Measurements from ENCODE around the gene CUL5.
"Not testable (repeated sequence)": the region's sequence is repeated elsewhere in the genome, so short reads cannot be mapped to it uniquely, and the experiment has no call there.

The CUL5 gene

GRCh38 chr11:108121274-108122155, 112.8 kb downstream of the CUL5 start, which contains the start of gene ACAT1:
TSS of gene ACAT1 (plus strand) at chr11:108121567. CDS start at chr11:108121607, 40 bp downstream.
- no peak within 1 kb of the TSS for H3K27ac ChIP-seq (ENCODE audit: low read length)

GRCh38 chr11:108122166-108122628, 113.5 kb downstream of the CUL5 start:
- no peak overlapping the region for H3K27ac ChIP-seq (ENCODE audit: low read length)
- peaks cover 2% of the 10 kb centered on the region; the same call in 1 of the 2 replicates for H3K4me1 ChIP-seq (ENCODE audit: insufficient read depth, low read length)
- H3K36me3 ChIP-seq (ENCODE audit: insufficient read depth, low read depth, low read length) = no peaks in the 10 kb centered on the region
- peaks cover 11% of the 10 kb centered on the region for H3K27me3 ChIP-seq (ENCODE audit: insufficient read depth, low read length)
- H3K4me3 ChIP-seq (ENCODE audit: low read length) = peak overlapping the region; percentile 76
- no peaks in the 10 kb centered on the region for H3K9me3 ChIP-seq (ENCODE audit: insufficient read depth, low read depth, low read length)
- H3K9ac ChIP-seq (ENCODE audit: low read depth, low read length) = peak overlapping the region; percentile 46; the same call in 1 of the 2 replicates

More at GRCh38 chr11:108121274-108122155, 112.8 kb downstream of the CUL5 start, which contains the start of gene ACAT1:
- Histone ChIP-seq H3K9me3 (ENCODE audit: insufficient read depth, low read depth, low read length) (no peaks in the 10 kb centered on the region), H3K27me3 (ENCODE audit: insufficient read depth, low read length) (peaks cover 11% of the 10 kb centered on the region), H3K4me3 (ENCODE audit: low read length) (peak within 1 kb of the TSS; percentile 76), H3K36me3 (ENCODE audit: insufficient read depth, low read depth, low read length) (no peaks in the 10 kb centered on the region), H3K4me1 (ENCODE audit: insufficient read depth, low read length) (peaks cover 2% of the 10 kb centered on the region; the same call in 1 of the 2 replicates), H3K9ac (ENCODE audit: low read depth, low read length) (peak within 1 kb of the TSS; percentile 46; the same call in 1 of the 2 replicates)

- H3K4me3 ChIP-seq (ENCODE audit: low read length) = no peak overlapping the region
- no peak overlapping the region for H3K9ac ChIP-seq (ENCODE audit: low read depth, low read length)
- no peaks in the 10 kb centered on the region for H3K9me3 ChIP-seq (ENCODE audit: insufficient read depth, low read depth, low read length)
- H3K27me3 ChIP-seq (ENCODE audit: insufficient read depth, low read length) = peaks cover 11% of the 10 kb centered on the region
- peaks cover 2% of the 10 kb centered on the region; the same call in 1 of the 2 replicates for H3K4me1 ChIP-seq (ENCODE audit: insufficient read depth, low read length)
- peaks cover 4% of the 10 kb centered on the region; the same call in 1 of the 2 replicates for H3K36me3 ChIP-seq (ENCODE audit: insufficient read depth, low read depth, low read length)
- no peak overlapping the region for H3K27ac ChIP-seq (ENCODE audit: low read length)
Measured at GRCh38 chr11:108125096-108125495, 116.4 kb downstream of the CUL5 start.

GRCh38 chr11:108128772-108129171, 120.1 kb downstream of the CUL5 start:
- Histone ChIP-seq H3K9me3 (ENCODE audit: insufficient read depth, low read depth, low read length) (no peaks in the 10 kb centered on the region), H3K27ac (ENCODE audit: low read length) (no peak overlapping the region), H3K9ac (ENCODE audit: low read depth, low read length) (no peak overlapping the region), H3K4me3 (ENCODE audit: low read length) (no peak overlapping the region), H3K27me3 (ENCODE audit: insufficient read depth, low read length) (no peaks in the 10 kb centered on the region), H3K4me1 (ENCODE audit: insufficient read depth, low read length) (no peaks in the 10 kb centered on the region), H3K36me3 (ENCODE audit: insufficient read depth, low read depth, low read length) (peaks cover 4% of the 10 kb centered on the region; the same call in 1 of the 2 replicates)

- H3K27ac ChIP-seq (ENCODE audit: low read length) = no peak overlapping the region
Measured at GRCh38 chr11:108131993-108132392, 123.3 kb downstream of the CUL5 start.

GRCh38 chr11:108132993-108133538, 124.4 kb downstream of the CUL5 start:
- not testable (repeated sequence) for H3K9me3 ChIP-seq (ENCODE audit: insufficient read depth, low read depth, low read length); H3K9ac ChIP-seq (ENCODE audit: low read depth, low read length); H3K4me3 ChIP-seq (ENCODE audit: low read length); H3K4me1 ChIP-seq (ENCODE audit: insufficient read depth, low read length); H3K27me3 ChIP-seq (ENCODE audit: insufficient read depth, low read length); H3K27ac ChIP-seq (ENCODE audit: low read length)
- H3K36me3 ChIP-seq (ENCODE audit: insufficient read depth, low read depth, low read length) = peaks cover 14% of the 10 kb centered on the region

More at GRCh38 chr11:108131993-108132392, 123.3 kb downstream of the CUL5 start:
- Histone ChIP-seq H3K36me3 (ENCODE audit: insufficient read depth, low read depth, low read length) (peaks cover 17% of the 10 kb centered on the region), H3K4me3 (ENCODE audit: low read length) (no peak overlapping the region), H3K27me3 (ENCODE audit: insufficient read depth, low read length) (no peaks in the 10 kb centered on the region), H3K9ac (ENCODE audit: low read depth, low read length) (no peak overlapping the region), H3K9me3 (ENCODE audit: insufficient read depth, low read depth, low read length) (no peaks in the 10 kb centered on the region), H3K4me1 (ENCODE audit: insufficient read depth, low read length) (no peaks in the 10 kb centered on the region)

GRCh38 chr11:108135845-108136544, 127.3 kb downstream of the CUL5 start:
- H3K9ac ChIP-seq (ENCODE audit: low read depth, low read length) = no peak overlapping the region
- peaks cover 13% of the 10 kb centered on the region for H3K36me3 ChIP-seq (ENCODE audit: insufficient read depth, low read depth, low read length)
- no peaks in the 10 kb centered on the region for H3K27me3 ChIP-seq (ENCODE audit: insufficient read depth, low read length)

GRCh38 chr11:108137212-108137611, 128.5 kb downstream of the CUL5 start:
- no peaks in the 10 kb centered on the region for H3K27me3 ChIP-seq (ENCODE audit: insufficient read depth, low read length)
- no peak overlapping the region for H3K9ac ChIP-seq (ENCODE audit: low read depth, low read length)
- H3K4me3 ChIP-seq (ENCODE audit: low read length) = no peak overlapping the region
- no peaks in the 10 kb centered on the region for H3K9me3 ChIP-seq (ENCODE audit: insufficient read depth, low read depth, low read length)
- H3K36me3 ChIP-seq (ENCODE audit: insufficient read depth, low read depth, low read length) = peaks cover 24% of the 10 kb centered on the region
- H3K4me1 ChIP-seq (ENCODE audit: insufficient read depth, low read length) = no peaks in the 10 kb centered on the region
- H3K27ac ChIP-seq (ENCODE audit: low read length) = no peak overlapping the region

More at GRCh38 chr11:108135845-108136544, 127.3 kb downstream of the CUL5 start:
- H3K27ac ChIP-seq (ENCODE audit: low read length) = no peak overlapping the region
- no peaks in the 10 kb centered on the region for H3K9me3 ChIP-seq (ENCODE audit: insufficient read depth, low read depth, low read length)
- no peaks in the 10 kb centered on the region for H3K4me1 ChIP-seq (ENCODE audit: insufficient read depth, low read length)
- no peak overlapping the region for H3K4me3 ChIP-seq (ENCODE audit: low read length)

- H3K36me3 ChIP-seq (ENCODE audit: insufficient read depth, low read depth, low read length) = peaks cover 55% of the 10 kb centered on the region
- H3K9me3 ChIP-seq (ENCODE audit: insufficient read depth, low read depth, low read length) = no peaks in the 10 kb centered on the region
- no peaks in the 10 kb centered on the region for H3K4me1 ChIP-seq (ENCODE audit: insufficient read depth, low read length)
- no peak overlapping the region for H3K27ac ChIP-seq (ENCODE audit: low read length)
- no peak overlapping the region for H3K4me3 ChIP-seq (ENCODE audit: low read length)
- no peaks in the 10 kb centered on the region for H3K27me3 ChIP-seq (ENCODE audit: insufficient read depth, low read length)
- no peak overlapping the region for H3K9ac ChIP-seq (ENCODE audit: low read depth, low read length)
Measured at GRCh38 chr11:108142304-108142703, 133.6 kb downstream of the CUL5 start.

GRCh38 chr11:108144615-108145014, 135.9 kb downstream of the CUL5 start:
- H3K9ac ChIP-seq (ENCODE audit: low read depth, low read length) = no peak overlapping the region
- H3K36me3 ChIP-seq (ENCODE audit: insufficient read depth, low read depth, low read length) = peaks cover 78% of the 10 kb centered on the region
- no peaks in the 10 kb centered on the region for H3K4me1 ChIP-seq (ENCODE audit: insufficient read depth, low read length)
- H3K9me3 ChIP-seq (ENCODE audit: insufficient read depth, low read depth, low read length) = no peaks in the 10 kb centered on the region
- H3K4me3 ChIP-seq (ENCODE audit: low read length) = no peak overlapping the region
- H3K27me3 ChIP-seq (ENCODE audit: insufficient read depth, low read length) = no peaks in the 10 kb centered on the region
- H3K27ac ChIP-seq (ENCODE audit: low read length) = no peak overlapping the region

GRCh38 chr11:108147150-108147549, 138.5 kb downstream of the CUL5 start:
- Histone ChIP-seq H3K9me3 (ENCODE audit: insufficient read depth, low read depth, low read length) (no peaks in the 10 kb centered on the region), H3K27ac (ENCODE audit: low read length) (no peak overlapping the region), H3K9ac (ENCODE audit: low read depth, low read length) (no peak overlapping the region), H3K27me3 (ENCODE audit: insufficient read depth, low read length) (no peaks in the 10 kb centered on the region), H3K4me1 (ENCODE audit: insufficient read depth, low read length) (no peaks in the 10 kb centered on the region), H3K36me3 (ENCODE audit: insufficient read depth, low read depth, low read length) (peaks cover 91% of the 10 kb centered on the region), H3K4me3 (ENCODE audit: low read length) (no peak overlapping the region)
